ENCODE measurements around the gene RLN2. TPM values are rescaled to one million over a fixed set of nuclear protein-coding genes. Genes with fewer than 3 reads are reported as not detected.
"Not testable (repeated sequence)": the region's sequence is repeated elsewhere in the genome, so short reads cannot be mapped to it uniquely, and the experiment has no call there.

RLN2 gene, protein sequence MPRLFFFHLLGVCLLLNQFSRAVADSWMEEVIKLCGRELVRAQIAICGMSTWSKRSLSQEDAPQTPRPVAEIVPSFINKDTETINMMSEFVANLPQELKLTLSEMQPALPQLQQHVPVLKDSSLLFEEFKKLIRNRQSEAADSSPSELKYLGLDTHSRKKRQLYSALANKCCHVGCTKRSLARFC
- 1 to 10 TPM; 2.3 to 2.5 TPM for total RNA-seq

DNA sequence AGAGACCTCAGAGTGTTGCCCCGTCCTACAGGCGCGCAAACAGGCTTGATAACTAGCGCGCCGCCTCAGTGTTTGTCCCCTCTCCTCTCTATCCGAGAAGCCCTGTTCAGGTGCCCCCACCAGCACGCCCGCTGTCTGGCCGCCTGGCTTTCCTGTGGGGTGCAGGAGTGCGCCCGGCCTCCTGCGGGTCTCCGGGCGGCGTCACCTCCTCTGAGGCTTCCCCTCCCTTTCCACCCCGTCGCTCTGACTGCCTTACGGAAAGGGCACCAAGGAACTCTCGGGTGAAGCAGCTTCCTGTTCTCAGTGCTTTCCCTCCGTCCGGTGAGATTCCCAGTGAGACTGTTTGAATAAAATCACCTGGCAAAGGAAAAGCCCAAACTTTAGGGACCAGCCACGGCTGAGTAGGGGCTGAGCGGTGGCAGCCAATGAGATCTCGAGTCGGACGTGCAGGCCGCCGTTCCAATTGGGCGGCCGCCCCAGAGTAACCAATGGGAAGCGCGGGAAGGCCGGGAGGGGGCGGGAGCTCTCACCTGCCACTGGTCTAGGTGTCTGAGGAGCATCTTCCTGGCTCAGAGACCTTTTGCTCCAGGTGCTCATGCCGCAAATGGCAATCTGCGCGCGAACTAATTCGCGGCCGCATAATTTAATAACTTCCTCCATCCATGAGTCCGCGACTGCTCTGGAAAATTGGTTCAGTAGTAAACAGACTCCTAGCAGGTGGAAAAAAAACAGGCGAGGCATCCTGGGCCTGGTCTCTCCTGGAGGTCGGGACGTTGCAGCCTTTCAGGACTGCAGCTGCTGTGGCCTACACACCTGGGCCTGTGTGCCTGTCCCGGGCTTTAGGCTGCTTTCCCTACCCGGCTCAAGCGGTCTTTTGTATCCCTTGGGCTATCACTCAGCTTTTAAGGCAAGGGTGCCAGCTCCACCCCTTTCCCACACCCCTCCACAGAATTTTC, at the start of gene RLN2:
Gene RLN2 (minus strand): TSS at position 877 of the 956 bp plus-strand sequence. CDS start 136 bp downstream, at position 741.
- H3K4me3 ChIP-seq; intact Hi-C loops (cut with DNase I): not testable (repeated sequence)

DNA sequence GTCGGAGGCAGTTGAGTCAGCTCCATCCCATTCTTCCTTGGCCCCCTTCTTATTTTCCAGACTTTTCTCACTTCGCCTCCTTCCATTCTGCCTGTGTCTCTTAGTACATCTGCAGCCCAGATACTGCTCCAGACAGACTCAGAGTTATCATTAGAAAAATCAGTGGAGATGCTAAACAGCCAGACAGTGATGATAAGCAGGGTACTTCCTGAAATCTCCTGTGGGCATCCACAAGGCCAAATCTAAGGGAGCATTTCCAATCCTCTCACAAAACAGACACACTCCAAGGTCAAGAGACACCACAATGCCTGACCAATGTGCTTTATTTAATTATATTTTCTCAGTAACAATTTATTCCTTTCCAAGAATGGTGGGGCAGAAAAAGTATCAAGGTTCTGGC, 49.7 kb upstream of the RLN2 start:
- Histone ChIP-seq H3K27ac (no peak overlapping the region), H3K9me3 (no peaks in the 10 kb centered on the region), H3K36me3 (no peaks in the 10 kb centered on the region), H3K4me1 (replicated peaks) (no peaks in the 10 kb centered on the region), H3K4me3 (no peak overlapping the region), H3K27me3 (replicated peaks; ENCODE audit: insufficient read depth) (no peaks in the 10 kb centered on the region)
- no peak for DNase-seq (ENCODE audit: low spot score)
- TF ChIP-seq POLR2AphosphoS5 (IDR thresholded peaks at IDR 0.05), result no peak
- no peak for TF ChIP-seq POLR2A (IDR thresholded peaks at IDR 0.05)
- TF ChIP-seq, protein P1, sequence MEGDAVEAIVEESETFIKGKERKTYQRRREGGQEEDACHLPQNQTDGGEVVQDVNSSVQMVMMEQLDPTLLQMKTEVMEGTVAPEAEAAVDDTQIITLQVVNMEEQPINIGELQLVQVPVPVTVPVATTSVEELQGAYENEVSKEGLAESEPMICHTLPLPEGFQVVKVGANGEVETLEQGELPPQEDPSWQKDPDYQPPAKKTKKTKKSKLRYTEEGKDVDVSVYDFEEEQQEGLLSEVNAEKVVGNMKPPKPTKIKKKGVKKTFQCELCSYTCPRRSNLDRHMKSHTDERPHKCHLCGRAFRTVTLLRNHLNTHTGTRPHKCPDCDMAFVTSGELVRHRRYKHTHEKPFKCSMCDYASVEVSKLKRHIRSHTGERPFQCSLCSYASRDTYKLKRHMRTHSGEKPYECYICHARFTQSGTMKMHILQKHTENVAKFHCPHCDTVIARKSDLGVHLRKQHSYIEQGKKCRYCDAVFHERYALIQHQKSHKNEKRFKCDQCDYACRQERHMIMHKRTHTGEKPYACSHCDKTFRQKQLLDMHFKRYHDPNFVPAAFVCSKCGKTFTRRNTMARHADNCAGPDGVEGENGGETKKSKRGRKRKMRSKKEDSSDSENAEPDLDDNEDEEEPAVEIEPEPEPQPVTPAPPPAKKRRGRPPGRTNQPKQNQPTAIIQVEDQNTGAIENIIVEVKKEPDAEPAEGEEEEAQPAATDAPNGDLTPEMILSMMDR (IDR thresholded peaks at IDR 0.05), result no peak
- intact Hi-C loops (cut with DNase I), result no loop called here
- 100% methylated on average over 2 of the region's 2 CpGs for WGBS

More for the DNA sequence above, at the start of gene RLN2:
- H3K4me1 ChIP-seq (replicated peaks); DNase-seq (ENCODE audit: low spot score); H3K9me3 ChIP-seq; H3K36me3 ChIP-seq; H3K27ac ChIP-seq; H3K27me3 ChIP-seq (replicated peaks; ENCODE audit: insufficient read depth): not testable (repeated sequence)
- WGBS, result 40% methylated on average over 15 of the region's 50 CpGs

DNA sequence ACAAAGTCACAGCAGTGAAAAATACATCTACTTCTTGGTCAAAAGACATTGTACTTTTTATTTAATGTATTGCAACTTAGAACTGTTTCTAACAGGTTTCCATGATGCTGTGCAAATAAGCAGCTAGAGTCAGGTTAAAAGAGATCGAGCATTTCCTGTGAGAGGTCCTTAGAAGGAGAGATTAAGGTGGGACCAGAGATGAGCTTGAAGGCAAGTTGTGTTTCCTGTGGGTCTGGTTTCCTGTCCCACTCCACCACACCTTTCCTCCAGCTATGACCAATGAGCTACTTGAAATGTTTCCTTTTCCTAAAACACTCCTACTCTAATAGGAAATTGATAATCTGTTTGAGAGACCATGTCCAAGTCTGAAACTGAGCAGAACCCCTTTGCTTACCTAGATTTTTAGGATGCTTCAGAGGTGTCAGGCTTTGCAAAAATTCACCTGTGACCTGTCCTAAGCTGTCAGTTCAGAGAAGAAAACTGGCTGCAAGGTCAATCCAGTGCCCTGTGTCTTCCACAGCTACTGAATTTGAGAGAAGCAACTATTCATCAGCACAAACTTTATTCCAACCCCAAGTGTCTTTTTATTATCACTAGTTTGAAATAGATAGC, 48.2 kb upstream of the RLN2 start:
- intact Hi-C loops (cut with DNase I), result no loop called here
- H3K9me3 ChIP-seq, result no peaks in the 10 kb centered on the region
- H3K36me3 ChIP-seq, result no peaks in the 10 kb centered on the region
- TF ChIP-seq POLR2A (IDR thresholded peaks at IDR 0.05) (no peak), POLR2AphosphoS5 (IDR thresholded peaks at IDR 0.05) (no peak)
- TF ChIP-seq, protein P1 (IDR thresholded peaks at IDR 0.05), result no peak
- no peaks in the 10 kb centered on the region for H3K4me1 ChIP-seq (replicated peaks)
- no peak overlapping the region for H3K27ac ChIP-seq
- DNase-seq (ENCODE audit: low spot score), result no peak
- 52% methylated on average over 1 of the region's 1 CpG for WGBS
- no peaks in the 10 kb centered on the region for H3K27me3 ChIP-seq (replicated peaks; ENCODE audit: insufficient read depth)
- H3K4me3 ChIP-seq, result no peak overlapping the region

DNA sequence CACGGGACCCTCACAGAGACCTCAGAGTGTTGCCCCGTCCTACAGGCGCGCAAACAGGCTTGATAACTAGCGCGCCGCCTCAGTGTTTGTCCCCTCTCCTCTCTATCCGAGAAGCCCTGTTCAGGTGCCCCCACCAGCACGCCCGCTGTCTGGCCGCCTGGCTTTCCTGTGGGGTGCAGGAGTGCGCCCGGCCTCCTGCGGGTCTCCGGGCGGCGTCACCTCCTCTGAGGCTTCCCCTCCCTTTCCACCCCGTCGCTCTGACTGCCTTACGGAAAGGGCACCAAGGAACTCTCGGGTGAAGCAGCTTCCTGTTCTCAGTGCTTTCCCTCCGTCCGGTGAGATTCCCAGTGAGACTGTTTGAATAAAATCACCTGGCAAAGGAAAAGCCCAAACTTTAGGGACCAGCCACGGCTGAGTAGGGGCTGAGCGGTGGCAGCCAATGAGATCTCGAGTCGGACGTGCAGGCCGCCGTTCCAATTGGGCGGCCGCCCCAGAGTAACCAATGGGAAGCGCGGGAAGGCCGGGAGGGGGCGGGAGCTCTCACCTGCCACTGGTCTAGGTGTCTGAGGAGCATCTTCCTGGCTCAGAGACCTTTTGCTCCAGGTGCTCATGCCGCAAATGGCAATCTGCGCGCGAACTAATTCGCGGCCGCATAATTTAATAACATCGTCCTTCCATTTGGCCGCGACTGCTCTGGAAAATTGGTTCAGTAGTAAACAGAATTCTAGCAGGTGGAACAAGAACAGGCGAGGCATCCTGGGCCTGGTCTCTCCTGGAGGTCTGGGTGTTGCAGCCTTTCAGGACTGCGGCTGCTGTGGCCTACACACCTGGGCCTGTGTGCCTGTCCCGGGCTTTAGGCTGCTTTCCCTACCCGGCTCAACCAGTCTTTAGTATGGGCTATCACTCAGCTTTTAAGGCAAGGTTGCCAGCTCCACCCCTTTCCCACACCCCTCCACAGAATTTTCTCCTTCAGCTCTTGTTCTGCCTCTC, 34.8 kb upstream of the RLN2 start, which contains the start of gene RLN1:
Gene RLN1 (minus strand): TSS at position 885 of the 990 bp plus-strand sequence. CDS start 130 bp downstream, at position 755.
- H3K4me3 ChIP-seq; H3K27ac ChIP-seq; H3K36me3 ChIP-seq; H3K27me3 ChIP-seq (replicated peaks; ENCODE audit: insufficient read depth); H3K4me1 ChIP-seq (replicated peaks); intact Hi-C loops (cut with DNase I); H3K9me3 ChIP-seq: not testable (repeated sequence)
- WGBS, result 16% methylated on average over 14 of the region's 50 CpGs
- peak; percentile 5 for DNase-seq (ENCODE audit: low spot score)

DNA sequence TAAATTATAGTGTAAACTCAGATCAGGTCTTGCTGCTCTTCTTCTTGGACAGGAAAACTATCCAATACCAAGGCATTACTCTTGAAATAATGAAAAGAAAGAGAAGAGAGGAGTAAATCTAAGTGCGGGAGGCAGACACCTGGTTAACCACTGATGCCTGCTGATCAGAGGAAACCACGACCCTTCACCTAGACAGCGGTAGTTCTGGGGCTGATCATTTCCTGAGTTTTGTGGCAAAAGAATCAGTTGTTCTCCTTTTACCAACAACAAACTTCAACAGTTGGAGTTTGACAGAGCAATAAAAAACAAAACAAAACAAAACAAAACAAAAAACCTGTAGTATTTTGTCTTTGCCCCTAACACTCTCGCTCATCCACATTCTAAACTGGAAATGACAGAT, 32.2 kb upstream of the RLN2 start:
- Histone ChIP-seq H3K36me3 (no peaks in the 10 kb centered on the region), H3K4me1 (replicated peaks) (no peaks in the 10 kb centered on the region), H3K27ac (no peak overlapping the region), H3K27me3 (replicated peaks; ENCODE audit: insufficient read depth) (no peaks in the 10 kb centered on the region), H3K4me3 (no peak overlapping the region), H3K9me3 (no peaks in the 10 kb centered on the region)
- intact Hi-C loops (cut with DNase I), result no loop called here
- TF ChIP-seq POLR2A (IDR thresholded peaks at IDR 0.05) (no peak), POLR2AphosphoS5 (IDR thresholded peaks at IDR 0.05) (no peak)
- 76% methylated on average over 4 of the region's 4 CpGs for WGBS
- no peak for DNase-seq (ENCODE audit: low spot score)

DNA sequence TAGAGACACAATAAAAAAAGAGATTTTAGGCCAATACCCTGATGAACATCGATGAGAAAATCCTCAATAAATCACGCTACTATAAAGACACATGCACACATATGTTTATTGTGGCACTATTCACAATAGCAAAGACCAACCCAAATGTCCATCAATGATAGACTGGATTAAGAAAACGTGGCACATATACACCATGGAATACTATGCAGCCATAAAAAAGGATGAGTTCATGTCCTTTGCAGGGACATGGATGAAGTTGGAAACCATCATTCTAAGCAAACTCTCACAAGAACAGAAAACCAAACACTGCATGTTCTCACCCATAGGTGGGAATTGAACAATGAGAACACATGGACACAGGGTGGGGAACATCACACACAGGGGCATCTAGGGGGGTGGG, 26.8 kb upstream of the RLN2 start:
- H3K9me3 ChIP-seq; DNase-seq (ENCODE audit: low spot score); H3K27me3 ChIP-seq (replicated peaks; ENCODE audit: insufficient read depth); intact Hi-C loops (cut with DNase I); H3K27ac ChIP-seq; H3K4me3 ChIP-seq; H3K4me1 ChIP-seq (replicated peaks); H3K36me3 ChIP-seq: not testable (repeated sequence)
- 92% methylated on average over 3 of the region's 3 CpGs for WGBS

Data from prostate gland (tissue), 2 donors.